A673 (cell line): ENCODE data around the gene ENKD1.

ENCODE experiments used
- CTCF ChIP-seq: fragments of 300-800, 200-600 bp; sonication (generic); conservative IDR thresholded peaks from 2 replicates; pipeline ENCODE4 v1.5.1; 2017; ENCODE audit warnings: low read depth, mild to moderate bottlenecking, antibody characterized with exemption, low read length, moderate library complexity, mixed read lengths
- EZH2 ChIP-seq: fragments of 200-600 bp; sonication (generic); IDR thresholded peaks from 2 replicates; pipeline ENCODE4 v1.6.1; 2017; ENCODE audit warnings: borderline replicate concordance, low read depth, mild to moderate bottlenecking, mixed read lengths, antibody characterized with exemption, low read length; ENCODE audit not compliant: poor library complexity, severe bottlenecking

GRCh38 chr16:67707790-67708189, 41.2 kb upstream of the ENKD1 start:
- TF ChIP-seq CTCF (no peak), EZH2 (no peak)
